Testis (tissue), 3 donors: ENCODE data around the gene CYP27C1. TPM values are rescaled to one million over a fixed set of nuclear protein-coding genes. Genes with fewer than 3 reads are reported as not detected.

Source experiments
- DNase-seq: peaks from one replicate; pipeline ENCODE4 v3.0.0-alpha.2; 2019
- H3K27ac ChIP-seq, 2 donors: fragments of 200-600 bp; sonication (generic); one replicate each; pipeline ENCODE4 v1.5.1; 2019
- H3K27me3 ChIP-seq: fragments of 200-600 bp; sonication (generic); one replicate; pipeline ENCODE4 v1.5.1; 2019
- H3K36me3 ChIP-seq: fragments of 200-600 bp; sonication (generic); one replicate; pipeline ENCODE4 v1.5.1; 2017; ENCODE audit warnings: low read depth; ENCODE audit errors: missing control alignments
- H3K4me1 ChIP-seq: fragments of 200-600 bp; sonication (generic); one replicate; pipeline ENCODE4 v1.5.1; 2019
- H3K4me3 ChIP-seq, 2 donors: fragments of 200-600 bp; sonication (generic); one replicate each; pipeline ENCODE4 v1.5.1; 2017 to 2019
- H3K9me3 ChIP-seq: fragments of 200-600 bp; sonication (generic); one replicate; pipeline ENCODE4 v1.5.1; 2017
- CTCF ChIP-seq, 3 experiments: fragments of 450-650 bp in 2 of 3; fragments of 200-600 bp in 1 of 3; sonication (generic) in 1 of 3; IDR thresholded peaks; one replicate each; pipeline ENCODE4 v1.5.1; 2016 to 2019; ENCODE audit warnings: antibody characterized with exemption in 3 of 3, mild to moderate bottlenecking in 2 of 3, moderate library complexity in 1 of 3
- POLR2A ChIP-seq: fragments of 450-650 bp; IDR thresholded peaks from one replicate; pipeline ENCODE4 v1.6.1; 2017; ENCODE audit warnings: antibody characterized with exemption, mild to moderate bottlenecking, moderate library complexity
- WGBS, 2 donors: methylation state at CpG; one replicate each; pipeline ENCODE4 v1.1.5; 2018; 5-methylcytosine and 5-hydroxymethylcytosine counted together
- intact Hi-C: fragments of 100-400 bp; cut with DNase I; formaldehyde crosslinking; loops from one replicate; pipeline ENCODE4 v1.15.1; 2023; ENCODE audit warnings: low total_unique reads
- polyA plus RNA-seq: library from polyadenylated mRNA; stranded (reverse); fragments of 350-450 nt; fragmentation: Illumina TruSeq; extraction: RNeasy Lipid Tissue Mini Kit (QIAGEN cat#74804); gene quantifications from one replicate; pipeline ENCODE4 v1.2.3, GENCODE V29; 2014; ENCODE audit warnings: low read depth, low replicate concordance; ENCODE audit not compliant: insufficient read depth
- total RNA-seq, 2 donors: library from RNA; depleted of rRNA; stranded (reverse); fragments of >200 nt; gene quantifications; one replicate each; pipeline ENCODE4 v1.2.3, GENCODE V29; 2016

The CYP27C1 gene
- total and polyA plus RNA-seq, 3 donors from 2014 or later = 0.47 to 0.55 (median 0.50) TPM

- Histone ChIP-seq H3K4me1 (peaks cover 17% of the 10 kb centered on the region), H3K27me3 (no peaks in the 10 kb centered on the region), H3K27ac (no peak overlapping the region), H3K4me3 (no peak overlapping the region), H3K9me3 (no peaks in the 10 kb centered on the region), H3K36me3 (no peaks in the 10 kb centered on the region)
- intact Hi-C loops = no loop called here
- no peak for DNase-seq
- WGBS, 2 donors = 18 to 61% methylated on average over 4 to 10 of the region's 10 CpGs
- no peak for TF ChIP-seq POLR2A
- no peak for TF ChIP-seq CTCF (IDR thresholded peaks at IDR 0.05)
Observed at GRCh38 chr2:127146820-127147502, 73.1 kb downstream of the CYP27C1 start.

- 56 to 87% methylated on average over 14 to 18 of the region's 18 CpGs for WGBS, 2 donors
- H3K27me3 ChIP-seq = no peaks in the 10 kb centered on the region
- H3K4me1 ChIP-seq = peaks cover 17% of the 10 kb centered on the region
- H3K9me3 ChIP-seq = no peaks in the 10 kb centered on the region
- no peaks in the 10 kb centered on the region for H3K36me3 ChIP-seq
- H3K27ac ChIP-seq = no peak overlapping the region
- DNase-seq = peak; percentile 44
- intact Hi-C loops = no loop called here
- TF ChIP-seq POLR2A (no peak), CTCF (IDR thresholded peaks at IDR 0.05) (no peak)
- H3K4me3 ChIP-seq = no peak overlapping the region
Observed at GRCh38 chr2:127146071-127146725, 73.9 kb downstream of the CYP27C1 start.

- Histone ChIP-seq H3K9me3 (no peaks in the 10 kb centered on the region), H3K27ac (no peak overlapping the region), H3K4me3 (no peak overlapping the region), H3K36me3 (no peaks in the 10 kb centered on the region), H3K4me1 (peaks cover 17% of the 10 kb centered on the region), H3K27me3 (no peaks in the 10 kb centered on the region)
- intact Hi-C loops = no loop called here
- TF ChIP-seq POLR2A = no peak
- no peak for TF ChIP-seq CTCF (IDR thresholded peaks at IDR 0.05)
- WGBS, 2 donors = 43 to 63% methylated on average over 1 of the region's 1 CpG
- no peak for DNase-seq
Observed at GRCh38 chr2:127145280-127145895, 74.7 kb downstream of the CYP27C1 start.

GRCh38 chr2:127143841-127144782 lies 76.0 kb downstream of the CYP27C1 start:
- 44 to 52% methylated on average over 11 of the region's 11 CpGs for WGBS, 2 donors
- peak overlapping the region; percentile 42 to 78 for H3K27ac ChIP-seq

More at GRCh38 chr2:127143841-127144782, 76.0 kb downstream of the CYP27C1 start:
- Histone ChIP-seq H3K4me3 (no peak overlapping the region), H3K4me1 (peaks cover 17% of the 10 kb centered on the region), H3K9me3 (no peaks in the 10 kb centered on the region), H3K27me3 (no peaks in the 10 kb centered on the region), H3K36me3 (no peaks in the 10 kb centered on the region)
- TF ChIP-seq POLR2A (no peak), CTCF (IDR thresholded peaks at IDR 0.05) (no peak)
- peak; percentile 27 for DNase-seq
- intact Hi-C loops = no loop called here
